GM12875 (cell line): Measurements from ENCODE around the gene EIF3L.

Experiments used
- H3K4me3 ChIP-seq: one replicate; pipeline ENCODE4 v1.5.1; 2011; ENCODE audit warnings: low read depth, low read length, control low read depth
- TF ChIP-seq, protein P1 (sequence below): IDR thresholded peaks from 2 replicates; pipeline ENCODE4 v1.5.1; 2011; ENCODE audit warnings: low read depth, mild to moderate bottlenecking, control low read depth, inconsistent platforms, low read length, moderate library complexity, borderline replicate concordance; ENCODE audit not compliant: insufficient read depth

EIF3L gene

DNA sequence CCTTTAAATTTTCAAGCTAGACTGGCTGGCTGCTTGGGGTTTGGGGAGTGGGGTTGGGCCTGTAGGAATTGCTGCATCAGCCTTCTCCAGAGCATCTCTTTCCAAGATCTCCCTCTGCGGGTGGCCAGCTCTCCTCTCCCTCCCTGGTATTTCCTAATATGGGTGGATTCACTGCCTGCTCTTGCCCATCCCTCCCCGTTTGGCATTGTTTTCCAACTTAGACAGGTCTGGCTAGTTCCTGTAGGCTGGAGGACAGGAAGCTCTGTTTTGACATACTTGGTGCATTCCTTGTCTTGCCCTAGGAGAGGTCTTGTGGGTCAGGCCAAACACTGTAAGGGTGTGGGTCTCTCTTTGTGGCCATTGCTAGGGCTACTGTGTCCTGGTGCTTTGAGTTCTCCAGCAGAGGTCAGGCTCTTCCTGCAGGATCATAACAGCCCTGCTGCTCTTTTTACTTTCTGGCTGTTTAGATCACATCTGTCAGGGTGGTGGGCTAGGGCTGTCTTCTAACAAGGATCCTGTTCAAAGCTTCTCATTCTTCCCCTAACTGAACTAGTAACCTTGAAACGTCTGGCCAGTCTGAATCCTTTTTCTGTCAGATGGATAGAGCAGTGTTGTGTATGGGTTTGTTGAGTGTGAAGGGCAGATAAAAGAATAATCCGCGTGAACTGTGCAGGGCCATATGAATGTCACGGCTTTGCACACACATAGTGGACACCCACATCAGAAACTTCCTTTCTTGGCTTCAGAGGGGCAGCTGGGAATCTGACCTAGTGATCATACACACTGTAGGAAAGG is 38.6 kb downstream of the EIF3L start:
- no peak overlapping the region for H3K4me3 ChIP-seq
- TF ChIP-seq, protein P1, sequence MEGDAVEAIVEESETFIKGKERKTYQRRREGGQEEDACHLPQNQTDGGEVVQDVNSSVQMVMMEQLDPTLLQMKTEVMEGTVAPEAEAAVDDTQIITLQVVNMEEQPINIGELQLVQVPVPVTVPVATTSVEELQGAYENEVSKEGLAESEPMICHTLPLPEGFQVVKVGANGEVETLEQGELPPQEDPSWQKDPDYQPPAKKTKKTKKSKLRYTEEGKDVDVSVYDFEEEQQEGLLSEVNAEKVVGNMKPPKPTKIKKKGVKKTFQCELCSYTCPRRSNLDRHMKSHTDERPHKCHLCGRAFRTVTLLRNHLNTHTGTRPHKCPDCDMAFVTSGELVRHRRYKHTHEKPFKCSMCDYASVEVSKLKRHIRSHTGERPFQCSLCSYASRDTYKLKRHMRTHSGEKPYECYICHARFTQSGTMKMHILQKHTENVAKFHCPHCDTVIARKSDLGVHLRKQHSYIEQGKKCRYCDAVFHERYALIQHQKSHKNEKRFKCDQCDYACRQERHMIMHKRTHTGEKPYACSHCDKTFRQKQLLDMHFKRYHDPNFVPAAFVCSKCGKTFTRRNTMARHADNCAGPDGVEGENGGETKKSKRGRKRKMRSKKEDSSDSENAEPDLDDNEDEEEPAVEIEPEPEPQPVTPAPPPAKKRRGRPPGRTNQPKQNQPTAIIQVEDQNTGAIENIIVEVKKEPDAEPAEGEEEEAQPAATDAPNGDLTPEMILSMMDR, result no peak

DNA sequence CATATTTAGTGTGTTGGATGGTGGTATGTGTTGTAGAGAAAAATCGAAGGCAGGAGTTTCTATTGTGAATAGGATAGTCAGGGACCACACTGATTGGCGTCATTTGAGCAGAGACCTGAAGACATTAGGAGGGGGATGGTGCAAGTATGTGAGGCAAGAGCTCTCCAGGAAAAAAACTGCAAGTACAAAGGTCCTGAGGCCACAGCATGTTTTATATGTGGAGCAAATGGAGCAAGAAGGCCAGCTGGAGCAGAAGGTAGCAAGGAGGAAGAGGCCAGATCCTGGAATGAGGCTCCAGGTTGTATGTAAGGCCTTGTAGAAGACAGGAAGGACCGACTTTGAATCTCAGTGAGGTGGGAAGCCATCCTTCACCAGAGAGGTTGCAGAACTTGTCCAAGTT is 42.7 kb downstream of the EIF3L start:
- TF ChIP-seq, protein P1, result no peak

DNA sequence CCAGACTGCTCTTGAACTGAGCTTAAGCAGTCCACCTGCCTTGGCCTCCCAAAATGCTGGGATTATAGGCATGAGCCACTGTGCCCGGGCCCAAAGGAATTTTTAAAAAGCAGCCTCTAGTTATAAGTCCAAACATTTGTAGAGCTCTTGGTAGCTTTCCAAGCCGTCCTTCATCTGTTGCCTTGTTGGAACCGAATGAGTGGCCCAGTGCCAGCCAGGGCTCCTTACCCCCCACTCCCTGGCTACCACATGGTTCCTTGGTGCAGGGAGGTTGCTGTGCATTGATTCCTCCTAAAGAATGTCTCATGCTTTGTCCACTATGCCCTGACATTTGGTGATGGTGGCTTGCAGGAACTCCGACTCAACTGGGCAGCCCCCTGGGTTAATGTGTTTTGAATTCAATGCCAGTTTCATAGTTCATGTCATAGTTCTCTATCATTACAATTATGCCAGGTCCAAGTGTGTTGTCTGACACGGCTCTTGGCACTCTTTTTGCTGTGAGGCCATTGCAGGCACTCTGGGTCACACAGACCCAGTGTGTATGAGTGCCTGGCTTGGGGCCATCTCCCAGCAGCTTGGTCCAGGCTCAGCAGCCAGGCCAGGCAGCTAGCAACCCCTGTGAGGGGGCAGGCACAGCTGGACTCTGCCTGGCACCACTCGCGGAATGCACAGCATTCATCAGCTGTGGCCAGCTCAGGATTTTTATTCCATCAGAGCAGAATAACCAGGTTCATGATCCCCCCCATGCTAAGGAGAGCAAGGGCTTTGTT is 43.5 kb downstream of the EIF3L start:
- H3K4me3 ChIP-seq, result no peak overlapping the region
- TF ChIP-seq, protein P1, result no peak

More for the DNA sequence above, 42.7 kb downstream of the EIF3L start:
- no peak overlapping the region for H3K4me3 ChIP-seq

DNA sequence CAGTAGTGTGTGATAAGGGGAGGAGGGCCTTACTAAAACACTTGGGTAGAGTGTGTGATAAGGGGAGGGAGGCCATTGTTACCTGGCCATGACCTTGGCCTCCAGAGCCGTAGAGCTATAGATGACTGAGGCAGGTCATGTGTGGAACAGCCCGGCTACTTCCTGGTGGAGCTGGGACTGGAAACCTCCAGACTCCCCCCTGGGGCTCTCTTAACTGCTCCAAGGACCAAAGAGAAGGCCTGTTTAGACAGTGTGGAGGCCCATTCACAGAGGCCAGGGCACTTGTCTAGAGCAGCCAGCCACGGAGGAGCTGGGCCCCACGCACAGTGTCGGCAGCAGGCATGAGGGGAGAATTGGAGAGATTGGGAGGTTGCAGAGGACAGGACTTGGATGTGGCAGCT is 44.4 kb downstream of the EIF3L start:
- TF ChIP-seq, protein P1, result no peak
- H3K4me3 ChIP-seq, result no peak overlapping the region

DNA sequence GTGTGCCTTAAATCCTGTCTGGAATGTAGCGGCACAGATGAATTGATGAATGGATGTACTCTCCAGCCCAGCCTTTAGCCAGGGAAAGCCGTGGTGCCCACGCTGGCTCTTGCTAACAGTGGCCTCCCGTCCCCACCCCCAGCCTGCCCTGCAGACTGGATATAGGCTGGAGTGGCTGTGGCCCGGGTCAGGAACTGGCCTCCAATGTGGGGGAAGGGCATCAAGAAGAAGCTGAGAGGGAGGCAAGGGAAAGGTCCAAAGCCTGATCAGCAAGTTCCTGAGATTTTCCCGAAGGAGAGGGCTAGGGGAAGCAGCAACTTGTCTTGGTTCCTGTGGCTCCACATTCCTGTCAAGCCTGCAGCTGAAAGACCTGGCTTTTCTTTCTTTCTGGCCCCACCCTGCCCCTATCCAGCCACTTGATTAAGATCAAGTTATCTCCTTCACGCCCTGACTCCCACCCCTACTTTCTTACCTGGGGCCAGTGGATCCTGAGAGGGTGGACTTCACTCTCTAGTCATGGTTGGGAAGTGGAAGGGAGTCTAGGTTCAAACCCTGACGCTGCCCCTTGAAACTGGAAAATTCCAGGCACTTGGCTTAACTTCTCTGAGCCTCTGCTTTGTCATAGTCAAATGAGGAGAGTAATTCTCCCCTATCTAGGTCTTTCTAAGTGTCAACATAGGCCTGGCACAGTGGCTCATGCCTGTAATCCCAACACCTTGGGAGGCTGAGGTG is 45.9 kb downstream of the EIF3L start:
- no peak overlapping the region for H3K4me3 ChIP-seq

DNA sequence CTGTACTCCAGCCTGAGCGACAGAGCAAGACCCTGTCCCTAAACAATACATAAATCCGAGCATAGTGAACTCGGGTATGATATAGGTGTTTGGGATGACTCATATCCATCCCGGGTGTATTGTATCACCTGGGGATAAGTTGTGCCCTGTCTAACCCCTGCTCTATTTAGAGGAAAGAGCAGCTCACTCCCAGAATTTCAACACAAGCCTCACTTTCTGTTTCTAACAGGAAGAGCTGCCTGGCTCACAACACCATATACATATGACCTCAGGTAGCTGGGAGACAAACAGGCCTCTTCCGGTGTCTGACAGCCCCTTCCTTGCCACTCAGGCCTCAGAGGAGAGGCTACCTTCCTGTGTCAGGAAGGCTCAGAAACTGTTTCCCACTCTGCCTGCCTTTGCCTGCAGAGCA is 47.0 kb downstream of the EIF3L start:
- no peak overlapping the region for H3K4me3 ChIP-seq
- TF ChIP-seq, protein P1, result no peak

More for the DNA sequence above, 45.9 kb downstream of the EIF3L start:
- TF ChIP-seq, protein P1, result no peak
